ENCODE measurements around the gene ACRBP.
"Not testable (repeated sequence)": the region's sequence is repeated elsewhere in the genome, so short reads cannot be mapped to it uniquely, and the experiment has no call there.

ACRBP gene

GRCh38 chr12:6595673-6596072 is 51.6 kb downstream of the ACRBP start:
- DNase-seq (ENCODE audit: low read depth); H3K4me3 ChIP-seq (ENCODE audit: low read depth, low read length): not testable (repeated sequence)

GRCh38 chr12:6592087-6592486 is 55.1 kb downstream of the ACRBP start:
- H3K4me3 ChIP-seq (ENCODE audit: low read depth, low read length): no peak overlapping the region
- DNase-seq (ENCODE audit: low read depth): no peak
